GM12892 (cell line): ENCODE data around the gene TMEM127.

Experiments used
- POLR2A ChIP-seq: IDR thresholded peaks from 2 replicates; pipeline ENCODE4 v1.6.1; 2011; ENCODE audit warnings: low read depth, low read length, control low read depth
- POLR2AphosphoS5 ChIP-seq: IDR thresholded peaks from 2 replicates; pipeline ENCODE4 v1.6.1; 2011; ENCODE audit warnings: low read depth, low read length, control low read depth

- no peak for TF ChIP-seq POLR2AphosphoS5
- TF ChIP-seq POLR2A, result no peak
These were observed 31.9 kb downstream of the TMEM127 start for GRCh38 chr2:96233880-96234316.
